Measurements from ENCODE around the gene CNOT3.
"Not testable (repeated sequence)": the region's sequence is repeated elsewhere in the genome, so short reads cannot be mapped to it uniquely, and the experiment has no call there.

The CNOT3 gene

GRCh38 chr19:54137699-54138488 is at the start of gene CNOT3:
TSS of gene CNOT3 (plus strand) at chr19:54137762. CDS start at chr19:54142979, 5,217 bp downstream.
- peak in 2 of 3 experiments; percentile 39 to 44 for DNase-seq

- no peak for DNase-seq
Measured at GRCh38 chr19:54094426-54095000, 43.0 kb upstream of the CNOT3 start.

- DNase-seq, result no peak
Measured at GRCh38 chr19:54095136-54095858, 42.3 kb upstream of the CNOT3 start.

GRCh38 chr19:54095859-54096616 is 41.5 kb upstream of the CNOT3 start:
- DNase-seq, result peak in 2 of 3 experiments; percentile 49 to 50

GRCh38 chr19:54096617-54097106 is 40.9 kb upstream of the CNOT3 start:
- DNase-seq, result no peak

- DNase-seq, result no peak
Measured at GRCh38 chr19:54099190-54099902, 38.2 kb upstream of the CNOT3 start.

GRCh38 chr19:54099903-54100255 is 37.7 kb upstream of the CNOT3 start:
- DNase-seq, result not testable (repeated sequence)

- DNase-seq, result no peak
Measured at GRCh38 chr19:54100561-54100960, 37.0 kb upstream of the CNOT3 start, which contains the start of gene OSCAR. TSS of gene OSCAR (minus strand) at chr19:54100803. CDS start at chr19:54100792, 11 bp downstream.

GRCh38 chr19:54102421-54103169 is 35.0 kb upstream of the CNOT3 start, which contains the start of gene NDUFA3:
TSS of gene NDUFA3 (plus strand) at chr19:54102855. CDS start at chr19:54102879, 24 bp downstream.
- DNase-seq, result peak; percentile 95 to 99 (median 98)

- DNase-seq, result no peak
Measured at GRCh38 chr19:54104998-54105715, 32.4 kb upstream of the CNOT3 start.

GRCh38 chr19:54105796-54106195 is 31.8 kb upstream of the CNOT3 start:
- DNase-seq, result no peak

- no peak for DNase-seq
Measured at GRCh38 chr19:54106716-54107115, 30.8 kb upstream of the CNOT3 start.

- DNase-seq, result no peak
Measured at GRCh38 chr19:54107876-54108490, 29.6 kb upstream of the CNOT3 start.

GRCh38 chr19:54108496-54108895 is 29.1 kb upstream of the CNOT3 start:
- no peak for DNase-seq

GRCh38 chr19:54109651-54110050 is 27.9 kb upstream of the CNOT3 start:
- DNase-seq, result no peak

GRCh38 chr19:54114340-54115108 is 23.0 kb upstream of the CNOT3 start:
- DNase-seq, result no peak

GRCh38 chr19:54115109-54116063 is 22.2 kb upstream of the CNOT3 start, which contains the start of the genes PRPF31 and TFPT:
TSS of gene PRPF31 (plus strand) at chr19:54115754. CDS start at chr19:54118279, 2,525 bp downstream.
TSS of gene TFPT (minus strand) at chr19:54115657. CDS start at chr19:54115269, 388 bp downstream.
- DNase-seq, result peak; percentile 98 to 99 (median 98)

GRCh38 chr19:54121259-54121658 is 16.3 kb upstream of the CNOT3 start:
- no peak for DNase-seq

Measured in NCI-H1417 (cell line).